GM12874 (cell line): ENCODE data around the gene MMD.

ENCODE experiments used
- TF ChIP-seq, protein P1 (sequence below): IDR thresholded peaks from 2 replicates; pipeline ENCODE4 v1.5.1; 2011; ENCODE audit warnings: low read depth, mild to moderate bottlenecking, control low read depth, low read length, moderate library complexity; ENCODE audit not compliant: insufficient read depth

The MMD gene

DNA sequence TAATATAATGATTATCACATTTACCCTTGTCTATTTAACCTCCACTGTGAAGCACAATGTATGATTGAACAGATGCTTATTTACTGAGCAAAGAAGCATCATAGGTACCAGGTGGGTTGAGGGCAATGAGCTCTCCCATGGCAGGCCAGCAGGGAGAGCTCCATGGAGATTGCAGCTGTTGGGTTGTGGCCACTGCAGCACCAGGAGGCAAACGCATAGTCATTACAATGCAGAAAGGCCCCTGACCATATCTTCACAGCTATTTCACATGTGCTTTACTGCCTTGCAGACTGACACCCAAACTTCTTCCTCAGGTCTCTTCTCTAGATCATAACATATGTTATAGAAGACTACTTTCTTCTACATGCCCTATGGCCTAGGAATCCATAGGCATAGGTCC is 75.0 kb downstream of the MMD start:
- TF ChIP-seq, protein P1, sequence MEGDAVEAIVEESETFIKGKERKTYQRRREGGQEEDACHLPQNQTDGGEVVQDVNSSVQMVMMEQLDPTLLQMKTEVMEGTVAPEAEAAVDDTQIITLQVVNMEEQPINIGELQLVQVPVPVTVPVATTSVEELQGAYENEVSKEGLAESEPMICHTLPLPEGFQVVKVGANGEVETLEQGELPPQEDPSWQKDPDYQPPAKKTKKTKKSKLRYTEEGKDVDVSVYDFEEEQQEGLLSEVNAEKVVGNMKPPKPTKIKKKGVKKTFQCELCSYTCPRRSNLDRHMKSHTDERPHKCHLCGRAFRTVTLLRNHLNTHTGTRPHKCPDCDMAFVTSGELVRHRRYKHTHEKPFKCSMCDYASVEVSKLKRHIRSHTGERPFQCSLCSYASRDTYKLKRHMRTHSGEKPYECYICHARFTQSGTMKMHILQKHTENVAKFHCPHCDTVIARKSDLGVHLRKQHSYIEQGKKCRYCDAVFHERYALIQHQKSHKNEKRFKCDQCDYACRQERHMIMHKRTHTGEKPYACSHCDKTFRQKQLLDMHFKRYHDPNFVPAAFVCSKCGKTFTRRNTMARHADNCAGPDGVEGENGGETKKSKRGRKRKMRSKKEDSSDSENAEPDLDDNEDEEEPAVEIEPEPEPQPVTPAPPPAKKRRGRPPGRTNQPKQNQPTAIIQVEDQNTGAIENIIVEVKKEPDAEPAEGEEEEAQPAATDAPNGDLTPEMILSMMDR = no peak

DNA sequence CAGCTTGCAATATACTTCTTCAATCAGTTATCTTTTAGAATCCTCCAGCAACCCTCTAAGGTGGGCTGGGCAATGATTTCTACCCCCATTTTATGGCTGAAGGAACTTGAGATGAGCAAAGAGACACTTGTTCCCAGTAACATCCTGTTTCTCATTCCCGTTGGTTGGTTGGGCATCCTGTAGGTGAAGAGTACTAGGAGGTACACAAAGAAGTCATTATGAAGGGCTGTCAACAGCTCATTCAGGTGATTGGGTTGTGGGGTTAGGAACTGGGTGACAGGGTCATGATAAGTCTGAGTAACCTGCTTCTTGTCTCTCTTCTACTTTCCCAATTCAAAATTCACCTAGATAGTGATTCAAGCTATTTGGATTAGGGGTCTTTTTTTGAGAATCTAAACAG is 76.5 kb downstream of the MMD start:
- TF ChIP-seq, protein P1 = no peak

DNA sequence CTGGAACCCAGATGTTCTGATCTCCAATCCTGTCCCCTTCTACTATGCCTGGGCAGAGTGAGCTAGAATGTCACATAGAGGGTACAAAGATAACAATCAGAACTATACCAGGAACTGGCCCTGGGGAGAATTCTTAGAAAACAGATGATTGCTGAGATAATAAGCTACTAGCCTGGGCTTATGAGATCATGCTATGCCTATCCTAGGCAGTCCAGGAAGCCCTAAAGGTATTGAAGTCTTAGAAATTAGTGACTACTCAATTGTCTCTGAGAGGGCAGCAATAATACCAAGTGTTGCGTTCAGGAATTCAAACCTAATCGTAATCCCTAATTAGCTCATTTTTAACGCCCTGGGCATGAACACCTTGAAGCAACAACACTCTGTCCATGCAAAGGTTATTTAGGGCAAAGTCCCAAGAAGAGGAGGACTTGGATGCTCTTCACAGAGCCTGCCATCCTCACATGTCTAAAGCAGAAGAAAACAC is 77.1 kb downstream of the MMD start:
- TF ChIP-seq, protein P1 = no peak

DNA sequence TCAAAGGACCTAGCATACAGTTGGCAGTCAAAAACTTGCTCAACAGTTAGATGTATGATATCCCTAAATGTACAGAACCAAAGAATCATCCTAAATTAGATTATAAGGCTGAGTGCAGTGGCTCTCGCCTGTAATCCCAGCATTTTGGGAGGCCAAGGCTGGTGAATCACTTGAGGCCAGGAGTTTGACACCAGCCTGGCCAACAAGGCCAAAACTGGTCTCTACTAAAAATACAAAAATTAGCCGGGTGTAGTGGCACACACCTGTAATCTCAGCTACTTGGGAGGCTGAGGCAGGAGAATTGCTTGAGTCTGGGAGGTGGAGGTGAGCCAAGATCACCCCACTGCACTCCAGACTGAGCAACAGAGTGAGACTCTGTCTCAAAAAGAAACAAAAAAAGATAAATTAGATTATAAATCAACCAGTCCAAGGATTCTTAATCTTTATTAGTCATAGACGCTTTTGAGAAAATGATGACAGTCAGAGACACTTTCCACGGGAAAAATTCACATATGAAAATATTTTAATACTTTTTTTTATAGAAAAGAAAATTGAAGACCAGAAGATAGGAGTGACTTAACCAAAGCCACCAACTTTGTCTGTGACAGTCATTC is 77.6 kb downstream of the MMD start:
- TF ChIP-seq, protein P1 = no peak

DNA sequence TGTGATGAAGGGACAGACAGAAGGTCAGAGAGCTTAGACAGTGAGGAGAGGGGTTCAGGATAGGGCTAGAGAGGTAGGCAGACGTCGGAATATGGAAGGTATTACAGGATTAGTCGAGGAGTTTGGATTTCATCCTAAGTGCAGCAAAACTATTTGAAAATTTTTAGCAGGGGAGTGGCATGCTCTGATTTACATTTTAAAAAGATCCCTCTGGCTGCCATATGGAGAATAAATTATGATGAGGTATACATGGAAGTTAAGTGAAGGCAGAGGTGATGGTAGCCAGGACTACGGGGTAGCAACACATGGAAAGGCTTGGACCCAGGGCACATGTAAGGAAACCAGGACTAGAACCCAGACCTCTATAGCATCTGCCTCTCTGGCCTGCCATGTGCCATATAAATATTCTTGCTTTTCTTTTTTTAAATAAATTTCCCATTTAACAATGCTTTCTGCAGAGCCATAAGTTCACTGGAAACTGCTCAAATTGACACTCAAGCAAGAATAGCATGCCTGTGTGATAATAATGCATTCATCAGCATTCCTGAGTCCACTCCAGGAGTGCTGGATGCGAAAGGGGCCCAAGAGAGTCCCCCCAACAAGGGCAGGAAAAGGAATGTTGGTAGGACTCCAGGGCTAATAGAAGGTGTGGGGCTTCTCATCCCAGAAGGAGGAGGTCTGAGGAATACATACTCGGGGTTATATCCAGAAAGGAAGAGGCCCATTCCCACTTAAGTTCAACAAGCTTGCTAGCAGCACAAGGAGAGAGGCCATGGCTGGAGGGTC is 78.6 kb downstream of the MMD start:
- TF ChIP-seq, protein P1 = no peak
